ENCODE results near the gene FANCG.

- TF ChIP-seq, protein P1, sequence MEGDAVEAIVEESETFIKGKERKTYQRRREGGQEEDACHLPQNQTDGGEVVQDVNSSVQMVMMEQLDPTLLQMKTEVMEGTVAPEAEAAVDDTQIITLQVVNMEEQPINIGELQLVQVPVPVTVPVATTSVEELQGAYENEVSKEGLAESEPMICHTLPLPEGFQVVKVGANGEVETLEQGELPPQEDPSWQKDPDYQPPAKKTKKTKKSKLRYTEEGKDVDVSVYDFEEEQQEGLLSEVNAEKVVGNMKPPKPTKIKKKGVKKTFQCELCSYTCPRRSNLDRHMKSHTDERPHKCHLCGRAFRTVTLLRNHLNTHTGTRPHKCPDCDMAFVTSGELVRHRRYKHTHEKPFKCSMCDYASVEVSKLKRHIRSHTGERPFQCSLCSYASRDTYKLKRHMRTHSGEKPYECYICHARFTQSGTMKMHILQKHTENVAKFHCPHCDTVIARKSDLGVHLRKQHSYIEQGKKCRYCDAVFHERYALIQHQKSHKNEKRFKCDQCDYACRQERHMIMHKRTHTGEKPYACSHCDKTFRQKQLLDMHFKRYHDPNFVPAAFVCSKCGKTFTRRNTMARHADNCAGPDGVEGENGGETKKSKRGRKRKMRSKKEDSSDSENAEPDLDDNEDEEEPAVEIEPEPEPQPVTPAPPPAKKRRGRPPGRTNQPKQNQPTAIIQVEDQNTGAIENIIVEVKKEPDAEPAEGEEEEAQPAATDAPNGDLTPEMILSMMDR (IDR thresholded peaks at IDR 0.05): no peak
- TF ChIP-seq EZH2 (IDR thresholded peaks at IDR 0.05; ENCODE audit: borderline replicate concordance, insufficient read depth, low read depth, low read length, poor library complexity, severe bottlenecking): no peak
Measured at GRCh38 chr9:35028341-35028740, 51.4 kb downstream of the FANCG start.
